Nephron (organoid): ENCODE measurements around the gene FGFRL1.
"Not testable (repeated sequence)": the region's sequence is repeated elsewhere in the genome, so short reads cannot be mapped to it uniquely, and the experiment has no call there.

Experiments
- H3K27ac Mint-ChIP-seq, 3 experiments: 2 replicates each; pipeline ENCODE4 v1.8.0; 2020; ENCODE audit warnings: mixed read lengths in 3 of 3, mild to moderate bottlenecking in 2 of 3, moderate library complexity in 1 of 3
- H3K27me3 Mint-ChIP-seq: 2 replicates; pipeline ENCODE4 v1.8.0; 2021; ENCODE audit warnings: low read depth, mild to moderate bottlenecking, moderate library complexity, mixed read lengths
- H3K36me3 Mint-ChIP-seq: 2 replicates; pipeline ENCODE4 v1.8.0; 2020; ENCODE audit warnings: low read depth, mixed read lengths
- H3K4me1 Mint-ChIP-seq: 2 replicates; pipeline ENCODE4 v1.8.0; 2020; ENCODE audit warnings: mixed read lengths
- H3K4me3 Mint-ChIP-seq, 3 experiments: 2 replicates each; pipeline ENCODE4 v1.8.0; 2020; ENCODE audit warnings: mild to moderate bottlenecking in 3 of 3, mixed read lengths in 3 of 3, moderate library complexity in 2 of 3
- H3K9me3 Mint-ChIP-seq: 2 replicates; pipeline ENCODE4 v1.8.0; 2020; ENCODE audit warnings: mixed read lengths
- TF ChIP-seq, protein P1 (sequence below), 3 experiments: fragments of 200-600 bp; sonication (generic); IDR thresholded peaks; one replicate each; pipeline ENCODE4 v1.5.0; 2021; ENCODE audit warnings: antibody characterized with exemption in 3 of 3; ENCODE audit not compliant: unreplicated experiment in 3 of 3

Gene FGFRL1

DNA sequence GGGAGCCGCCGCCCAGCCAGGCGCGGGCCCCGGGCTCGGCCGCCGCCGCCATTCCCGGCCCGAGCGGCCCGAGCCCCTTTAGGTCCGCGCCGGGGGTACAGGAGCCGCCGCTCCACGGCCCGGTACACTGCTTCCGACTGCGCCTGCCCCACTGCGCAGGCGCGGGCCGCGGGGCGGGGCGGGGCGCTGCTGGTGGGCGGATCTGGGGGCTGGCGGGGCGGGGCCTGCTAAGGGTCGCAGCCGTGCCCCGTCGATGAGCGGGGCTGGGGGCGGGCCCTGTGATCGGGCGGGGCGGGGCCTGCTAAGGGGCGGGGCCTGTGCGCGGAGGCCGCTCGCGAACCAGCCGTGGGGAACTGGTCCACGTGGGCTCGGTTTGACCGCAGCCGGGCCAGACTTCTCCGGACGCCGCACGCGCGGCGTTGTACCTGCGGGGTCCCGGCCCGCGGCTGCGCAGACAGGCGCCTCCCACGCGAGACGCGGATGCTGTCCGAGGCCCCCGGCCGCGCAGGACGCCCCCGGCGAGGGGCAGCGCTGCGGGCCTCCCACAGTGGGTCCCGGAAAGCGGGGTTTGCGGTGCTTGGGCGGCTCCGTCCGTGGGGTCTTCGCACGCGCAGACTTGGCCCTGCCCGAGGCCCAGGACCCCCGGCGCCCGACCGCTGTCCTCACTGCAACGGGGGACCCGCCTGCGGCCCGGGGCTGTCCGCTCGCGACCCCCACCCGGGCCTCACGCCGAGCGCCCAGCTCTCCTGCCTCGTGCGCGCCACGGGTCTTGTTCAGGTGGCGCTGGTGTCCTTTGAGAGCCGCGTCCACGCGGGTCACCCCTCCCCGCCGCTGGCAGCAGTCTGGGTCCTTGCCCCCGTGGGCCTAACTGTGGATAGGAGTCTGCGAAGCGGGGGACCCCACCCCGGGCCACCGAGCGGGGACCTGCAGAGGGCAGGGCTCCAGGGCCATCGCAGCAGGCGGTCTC is 37.7 kb upstream of the FGFRL1 start, which contains the start of gene DGKQ:
Gene DGKQ, minus strand, starts transcription at position 139 of the 967 bp plus-strand sequence. Its CDS starts 87 bp downstream, at position 52.
- TF ChIP-seq, protein P1, sequence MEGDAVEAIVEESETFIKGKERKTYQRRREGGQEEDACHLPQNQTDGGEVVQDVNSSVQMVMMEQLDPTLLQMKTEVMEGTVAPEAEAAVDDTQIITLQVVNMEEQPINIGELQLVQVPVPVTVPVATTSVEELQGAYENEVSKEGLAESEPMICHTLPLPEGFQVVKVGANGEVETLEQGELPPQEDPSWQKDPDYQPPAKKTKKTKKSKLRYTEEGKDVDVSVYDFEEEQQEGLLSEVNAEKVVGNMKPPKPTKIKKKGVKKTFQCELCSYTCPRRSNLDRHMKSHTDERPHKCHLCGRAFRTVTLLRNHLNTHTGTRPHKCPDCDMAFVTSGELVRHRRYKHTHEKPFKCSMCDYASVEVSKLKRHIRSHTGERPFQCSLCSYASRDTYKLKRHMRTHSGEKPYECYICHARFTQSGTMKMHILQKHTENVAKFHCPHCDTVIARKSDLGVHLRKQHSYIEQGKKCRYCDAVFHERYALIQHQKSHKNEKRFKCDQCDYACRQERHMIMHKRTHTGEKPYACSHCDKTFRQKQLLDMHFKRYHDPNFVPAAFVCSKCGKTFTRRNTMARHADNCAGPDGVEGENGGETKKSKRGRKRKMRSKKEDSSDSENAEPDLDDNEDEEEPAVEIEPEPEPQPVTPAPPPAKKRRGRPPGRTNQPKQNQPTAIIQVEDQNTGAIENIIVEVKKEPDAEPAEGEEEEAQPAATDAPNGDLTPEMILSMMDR (IDR thresholded peaks at IDR 0.05; ENCODE audit: unreplicated experiment in 3 of 3), result no peak
- H3K4me3 Mint-ChIP-seq, result peak within 1 kb of the TSS; percentile 38 to 59 (median 54)
- H3K27me3 Mint-ChIP-seq, result peaks cover 22% of the 10 kb centered on the region
- H3K9me3 Mint-ChIP-seq, result peaks cover 3% of the 10 kb centered on the region
- no peak within 1 kb of the TSS for H3K27ac Mint-ChIP-seq
- no peaks in the 10 kb centered on the region for H3K4me1 Mint-ChIP-seq
- H3K36me3 Mint-ChIP-seq, result no peaks in the 10 kb centered on the region

DNA sequence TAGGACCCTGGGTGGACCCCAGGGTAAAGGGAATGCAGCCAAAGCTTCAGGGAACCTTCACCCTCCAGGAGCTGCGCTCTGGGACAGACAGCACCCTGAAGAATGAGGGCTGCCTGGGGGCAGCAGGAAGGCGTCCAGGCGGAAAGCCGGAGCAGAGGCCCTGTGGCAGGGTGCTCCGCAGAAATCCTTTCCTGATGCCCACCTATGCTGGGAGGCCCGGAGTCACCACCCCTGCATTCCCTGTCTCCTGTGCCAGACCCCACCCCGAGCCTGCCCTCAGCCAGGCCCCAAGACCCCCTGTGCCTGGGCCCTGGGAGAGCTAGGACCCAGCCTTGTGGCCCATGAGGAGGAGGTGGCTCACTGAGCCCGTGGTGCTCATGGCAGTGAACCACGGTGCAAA is 36.8 kb upstream of the FGFRL1 start:
- no peaks in the 10 kb centered on the region for H3K4me1 Mint-ChIP-seq
- peaks cover 16% of the 10 kb centered on the region for H3K27me3 Mint-ChIP-seq
- peak overlapping the region; percentile 37 to 55 (median 54) for H3K4me3 Mint-ChIP-seq
- H3K9me3 Mint-ChIP-seq, result peaks cover 3% of the 10 kb centered on the region
- no peak overlapping the region for H3K27ac Mint-ChIP-seq
- no peaks in the 10 kb centered on the region for H3K36me3 Mint-ChIP-seq
- TF ChIP-seq, protein P1 (IDR thresholded peaks at IDR 0.05; ENCODE audit: unreplicated experiment in 3 of 3), result no peak

DNA sequence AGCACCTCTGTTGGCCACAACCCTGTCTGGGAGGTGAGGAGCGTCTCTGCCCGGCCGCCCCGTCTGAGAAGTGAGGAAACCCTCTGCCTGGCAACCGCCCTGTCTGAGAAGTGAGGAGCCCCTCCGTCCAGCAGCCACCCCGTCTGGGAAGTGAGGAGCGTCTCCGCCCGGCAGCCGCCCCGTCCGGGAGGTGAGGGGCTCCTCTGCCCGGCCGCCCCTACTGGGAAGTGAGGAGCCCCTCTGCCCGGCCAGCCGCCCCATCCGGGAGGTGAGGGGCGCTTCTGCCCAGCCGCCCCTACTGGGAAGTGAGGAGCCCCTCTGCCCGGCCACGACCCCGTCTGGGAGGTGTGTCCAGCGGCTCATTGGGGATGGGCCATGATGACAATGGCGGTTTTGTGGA is 35.4 kb upstream of the FGFRL1 start:
- not testable (repeated sequence) for H3K36me3 Mint-ChIP-seq, H3K27ac Mint-ChIP-seq, H3K9me3 Mint-ChIP-seq, H3K27me3 Mint-ChIP-seq, H3K4me3 Mint-ChIP-seq, H3K4me1 Mint-ChIP-seq

- H3K36me3 Mint-ChIP-seq, result no peaks in the 10 kb centered on the region
- TF ChIP-seq, protein P1 (IDR thresholded peaks at IDR 0.05; ENCODE audit: unreplicated experiment in 3 of 3), result no peak
- H3K4me1 Mint-ChIP-seq, result peaks cover 4% of the 10 kb centered on the region
- H3K4me3 Mint-ChIP-seq, result no peak overlapping the region
- H3K27ac Mint-ChIP-seq, result no peak overlapping the region
- H3K9me3 Mint-ChIP-seq, result peaks cover 3% of the 10 kb centered on the region
- no peaks in the 10 kb centered on the region for H3K27me3 Mint-ChIP-seq
These were observed 32.3 kb upstream of the FGFRL1 start for GRCh38 chr4:978957-979701.

DNA sequence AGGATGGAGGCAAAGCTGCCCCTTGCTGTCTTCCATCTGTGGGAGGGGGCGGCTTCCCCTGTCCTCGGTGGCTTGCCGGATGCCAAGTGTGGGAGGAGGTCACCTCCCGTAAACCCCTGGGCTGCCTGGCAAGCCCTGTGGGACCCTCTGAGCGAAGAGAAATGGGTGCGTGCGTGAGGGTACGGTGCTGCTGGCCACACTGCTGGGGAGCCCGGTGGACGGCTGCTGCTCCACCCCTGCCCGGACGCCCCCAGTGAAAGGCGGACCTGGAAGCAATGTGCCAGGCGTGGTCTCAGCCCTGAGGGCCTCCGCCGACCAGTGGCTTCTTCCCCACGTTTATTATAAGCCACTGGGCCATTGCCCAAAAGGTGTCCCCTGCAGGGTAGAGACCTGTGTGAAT is 29.1 kb upstream of the FGFRL1 start:
- Mint-ChIP-seq H3K4me3 (no peak overlapping the region), H3K9me3 (no peaks in the 10 kb centered on the region), H3K4me1 (peaks cover 11% of the 10 kb centered on the region), H3K27ac (no peak overlapping the region), H3K27me3 (no peaks in the 10 kb centered on the region), H3K36me3 (no peaks in the 10 kb centered on the region)
- TF ChIP-seq, protein P1 (IDR thresholded peaks at IDR 0.05; ENCODE audit: unreplicated experiment in 3 of 3), result no peak

- TF ChIP-seq, protein P1 (IDR thresholded peaks at IDR 0.05; ENCODE audit: unreplicated experiment in 3 of 3), result no peak
- Mint-ChIP-seq H3K27ac (no peak overlapping the region), H3K9me3 (no peaks in the 10 kb centered on the region), H3K27me3 (no peaks in the 10 kb centered on the region), H3K36me3 (no peaks in the 10 kb centered on the region), H3K4me1 (peaks cover 11% of the 10 kb centered on the region), H3K4me3 (no peak overlapping the region)
These were observed 28.6 kb upstream of the FGFRL1 start for GRCh38 chr4:982814-983213.
